Muscle layer of duodenum (tissue), 2 donors: ENCODE measurements around the gene CACNA2D3.

Experiments used
- H3K27ac ChIP-seq: one replicate; pipeline ENCODE4 v1.7.0; 2013; ENCODE audit warnings: mild to moderate bottlenecking, low read length
- H3K27me3 ChIP-seq: one replicate; pipeline ENCODE4 v1.7.0; 2013; ENCODE audit warnings: low read depth, mild to moderate bottlenecking, control low read depth, low read length
- H3K36me3 ChIP-seq, 2 donors: one replicate each; pipeline ENCODE4 v1.7.0; 2013; ENCODE audit warnings: low read length in 2 of 2, control low read depth in 1 of 2, mild to moderate bottlenecking in 1 of 2; ENCODE audit not compliant: insufficient read depth in 2 of 2, control insufficient read depth in 1 of 2
- H3K4me1 ChIP-seq, 2 donors: one replicate each; pipeline ENCODE4 v1.7.0; 2013; ENCODE audit warnings: low read length in 2 of 2, mild to moderate bottlenecking in 2 of 2, control low read depth in 1 of 2, moderate library complexity in 1 of 2; ENCODE audit not compliant: insufficient read depth in 2 of 2, control insufficient read depth in 1 of 2
- H3K4me3 ChIP-seq, 2 donors: one replicate each; pipeline ENCODE4 v1.7.0; 2013; ENCODE audit warnings: low read length in 2 of 2, low read depth in 1 of 2, mild to moderate bottlenecking in 1 of 2
- H3K9me3 ChIP-seq, 2 donors: one replicate each; pipeline ENCODE4 v1.7.0; 2013; ENCODE audit warnings: low read length in 2 of 2, control low read depth in 1 of 2, mild to moderate bottlenecking in 1 of 2; ENCODE audit not compliant: control insufficient read depth in 1 of 2
- donor health status: healthy.

The CACNA2D3 gene

GRCh38 chr3:54294214-54294613 lies 171.9 kb downstream of the CACNA2D3 start:
- Histone ChIP-seq H3K9me3 (no peaks in the 10 kb centered on the region), H3K4me3 (no peak overlapping the region), H3K36me3 (no peaks in the 10 kb centered on the region), H3K27me3 (no peaks in the 10 kb centered on the region), H3K27ac (no peak overlapping the region), H3K4me1 (no peaks in the 10 kb centered on the region)

DNA sequence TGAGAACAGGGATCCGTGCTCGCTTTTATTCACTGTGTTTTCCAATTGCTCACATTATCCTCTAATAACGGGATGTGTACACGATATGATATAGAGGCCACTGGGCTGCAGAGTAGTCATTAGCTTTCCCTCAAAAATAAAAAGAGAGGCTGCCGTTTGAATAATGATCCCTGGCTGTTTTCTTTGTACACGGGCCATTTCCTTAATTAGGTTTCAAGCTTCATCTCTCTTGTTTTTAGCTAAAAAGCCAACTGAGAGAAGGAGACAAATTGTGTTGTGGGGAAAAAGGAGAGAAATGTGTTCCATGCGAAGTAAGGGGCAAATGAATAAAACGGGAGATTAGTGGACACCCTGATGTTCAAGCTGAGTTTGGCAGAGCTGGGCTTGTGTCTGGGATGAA lies 174.2 kb downstream of the CACNA2D3 start:
- no peak overlapping the region for H3K4me3 ChIP-seq
- no peaks in the 10 kb centered on the region for H3K36me3 ChIP-seq
- H3K27me3 ChIP-seq, result no peaks in the 10 kb centered on the region
- H3K4me1 ChIP-seq, result no peaks in the 10 kb centered on the region
- no peaks in the 10 kb centered on the region for H3K9me3 ChIP-seq
- H3K27ac ChIP-seq, result no peak overlapping the region

GRCh38 chr3:54299169-54299935 lies 177.0 kb downstream of the CACNA2D3 start:
- Histone ChIP-seq H3K27ac (no peak overlapping the region), H3K36me3 (no peaks in the 10 kb centered on the region), H3K9me3 (no peaks in the 10 kb centered on the region), H3K4me3 (peak overlapping the region; percentile 1 to 15), H3K4me1 (peaks cover 0 to 7% of the 10 kb centered on the region in 2 donors), H3K27me3 (no peaks in the 10 kb centered on the region)

DNA sequence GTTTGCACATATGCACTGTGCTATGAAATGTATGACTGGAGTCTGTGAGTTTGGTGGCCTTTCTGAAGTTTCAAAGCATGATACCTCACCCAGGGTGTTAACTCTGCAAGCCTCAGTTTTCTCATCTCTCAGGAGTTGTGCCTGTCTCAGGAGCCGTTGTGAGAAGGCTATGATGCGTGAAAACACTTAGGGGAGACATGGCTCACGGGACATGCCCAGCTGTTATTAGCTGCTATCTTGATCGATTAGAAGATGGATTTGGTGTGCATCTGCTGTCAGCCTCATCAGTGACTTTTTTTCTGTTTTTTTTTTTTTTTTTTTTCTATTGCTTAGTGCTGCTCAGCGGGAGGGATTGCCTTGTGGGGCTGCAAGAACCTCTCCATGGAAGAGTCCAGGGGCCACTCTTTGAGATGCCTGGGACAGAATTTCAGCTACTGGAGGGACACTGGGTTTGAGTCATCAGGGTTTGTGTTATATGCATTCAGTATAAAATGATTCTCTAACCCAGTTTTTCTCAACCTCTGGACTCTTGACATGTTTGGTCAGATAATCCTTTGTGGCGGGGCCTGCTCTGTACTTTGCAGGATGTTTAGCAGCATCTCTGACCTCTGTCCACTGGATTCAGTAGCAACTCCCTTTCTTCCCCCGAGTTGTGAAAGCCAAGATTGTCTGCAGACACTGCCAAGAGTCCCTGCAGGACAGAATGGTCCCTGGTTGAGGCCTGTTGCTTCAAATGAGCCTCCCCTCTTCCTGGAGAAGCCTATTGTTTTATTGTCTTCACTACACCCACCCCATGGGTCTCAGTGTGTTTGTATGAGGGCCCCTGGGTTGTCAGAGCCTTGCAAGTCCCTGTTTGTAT lies 181.4 kb downstream of the CACNA2D3 start:
- no peaks in the 10 kb centered on the region for H3K27me3 ChIP-seq
- H3K4me3 ChIP-seq, result no peak overlapping the region
- H3K36me3 ChIP-seq, result no peaks in the 10 kb centered on the region

GRCh38 chr3:54304877-54305276 lies 182.5 kb downstream of the CACNA2D3 start:
- H3K4me3 ChIP-seq, result no peak overlapping the region
- no peak overlapping the region for H3K27ac ChIP-seq
- H3K9me3 ChIP-seq, result peaks cover 0 to 3% of the 10 kb centered on the region in 2 donors
- no peaks in the 10 kb centered on the region for H3K27me3 ChIP-seq
- H3K4me1 ChIP-seq, result peaks cover 0 to 7% of the 10 kb centered on the region in 2 donors
- no peaks in the 10 kb centered on the region for H3K36me3 ChIP-seq

More for the DNA sequence above, 181.4 kb downstream of the CACNA2D3 start:
- H3K27ac ChIP-seq, result no peak overlapping the region
- peaks cover 0 to 3% of the 10 kb centered on the region in 2 donors for H3K9me3 ChIP-seq
- H3K4me1 ChIP-seq, result peaks cover 0 to 7% of the 10 kb centered on the region in 2 donors

GRCh38 chr3:54305409-54306099 lies 183.2 kb downstream of the CACNA2D3 start:
- Histone ChIP-seq H3K27me3 (no peaks in the 10 kb centered on the region), H3K4me3 (no peak overlapping the region), H3K9me3 (peaks cover 0 to 3% of the 10 kb centered on the region in 2 donors), H3K27ac (no peak overlapping the region), H3K36me3 (no peaks in the 10 kb centered on the region), H3K4me1 (peaks cover 0 to 7% of the 10 kb centered on the region in 2 donors)

DNA sequence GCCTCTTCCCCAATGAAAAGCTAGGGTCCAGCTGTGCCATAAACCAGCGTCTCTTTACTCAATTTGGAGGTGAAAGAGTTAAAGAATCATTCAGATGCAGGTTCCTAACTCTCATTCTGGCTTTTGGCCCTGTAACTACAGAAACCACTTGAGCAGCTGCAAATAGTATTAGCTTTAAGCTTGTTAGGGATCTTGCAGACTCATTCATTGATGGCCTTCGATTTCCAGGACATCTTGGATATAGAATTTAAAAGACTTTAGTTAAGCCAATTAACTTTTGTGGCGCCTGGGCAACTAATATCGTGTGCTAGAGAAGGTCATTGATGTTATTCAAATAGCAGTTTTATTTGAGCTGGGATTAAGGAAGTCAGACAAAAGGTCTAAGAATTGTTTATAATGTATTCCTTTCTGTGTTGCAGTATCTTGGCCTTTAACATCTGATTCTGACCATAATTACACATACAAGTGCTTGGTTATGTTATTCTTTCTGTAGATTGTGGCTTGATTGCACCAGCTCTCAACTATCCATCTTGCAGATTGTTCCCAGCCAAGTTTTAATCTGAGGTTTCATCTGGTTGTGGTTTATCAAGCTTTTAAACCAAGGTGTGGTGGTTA lies 185.3 kb downstream of the CACNA2D3 start:
- Histone ChIP-seq H3K27ac (no peak overlapping the region), H3K4me1 (peaks cover 0 to 7% of the 10 kb centered on the region in 2 donors), H3K36me3 (no peaks in the 10 kb centered on the region), H3K9me3 (peaks cover 0 to 3% of the 10 kb centered on the region in 2 donors), H3K4me3 (no peak overlapping the region), H3K27me3 (no peaks in the 10 kb centered on the region)

DNA sequence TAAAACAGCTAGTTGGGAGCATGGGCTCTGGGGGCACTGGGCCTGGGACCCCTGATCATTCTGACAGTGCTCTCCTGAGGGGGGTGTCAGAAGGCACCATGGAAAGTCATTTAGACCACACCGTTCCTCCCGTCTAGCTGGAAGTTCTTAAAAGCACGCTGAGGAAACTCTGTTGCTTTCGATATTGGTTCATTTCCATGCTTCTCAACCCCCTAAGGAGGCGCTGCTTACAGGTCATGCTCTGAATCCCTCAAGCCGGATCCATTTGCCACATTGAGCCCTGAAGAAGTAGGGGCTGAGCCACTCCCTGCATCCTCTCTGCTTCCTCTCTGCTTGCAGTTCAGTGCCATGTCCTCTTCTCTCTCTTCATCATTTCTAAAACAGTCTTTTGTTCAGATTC lies 187.2 kb downstream of the CACNA2D3 start:
- Histone ChIP-seq H3K27me3 (no peaks in the 10 kb centered on the region), H3K27ac (no peak overlapping the region), H3K9me3 (peaks cover 0 to 3% of the 10 kb centered on the region in 2 donors), H3K4me1 (no peaks in the 10 kb centered on the region), H3K36me3 (no peaks in the 10 kb centered on the region), H3K4me3 (no peak overlapping the region)

DNA sequence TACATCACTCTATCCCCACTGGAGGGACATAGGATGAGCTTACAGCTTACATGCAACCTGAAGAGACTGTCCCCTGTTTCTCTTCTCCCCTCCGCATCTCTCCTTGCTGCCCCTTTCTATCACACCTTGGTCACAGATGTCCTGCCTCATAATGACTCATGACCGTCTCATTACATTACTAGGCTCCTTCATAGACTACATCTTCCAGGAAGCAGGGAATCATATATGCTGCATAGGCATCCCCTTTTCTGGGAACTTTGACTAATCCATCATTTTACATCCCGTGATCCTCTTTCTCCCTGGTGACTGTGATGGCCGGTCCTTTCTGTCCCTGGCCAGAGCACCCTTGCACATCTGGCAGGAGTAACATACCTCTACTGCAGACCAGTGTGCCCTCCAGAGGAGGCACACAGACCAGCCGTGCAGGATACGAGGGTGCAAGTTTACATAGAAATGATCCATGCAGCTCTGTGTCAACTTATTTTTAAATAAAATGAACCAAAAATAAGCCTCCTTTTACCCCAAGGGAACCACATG lies 188.9 kb downstream of the CACNA2D3 start:
- Histone ChIP-seq H3K4me3 (no peak overlapping the region), H3K36me3 (no peaks in the 10 kb centered on the region), H3K9me3 (peaks cover 0 to 3% of the 10 kb centered on the region in 2 donors), H3K4me1 (no peaks in the 10 kb centered on the region), H3K27me3 (no peaks in the 10 kb centered on the region), H3K27ac (no peak overlapping the region)

DNA sequence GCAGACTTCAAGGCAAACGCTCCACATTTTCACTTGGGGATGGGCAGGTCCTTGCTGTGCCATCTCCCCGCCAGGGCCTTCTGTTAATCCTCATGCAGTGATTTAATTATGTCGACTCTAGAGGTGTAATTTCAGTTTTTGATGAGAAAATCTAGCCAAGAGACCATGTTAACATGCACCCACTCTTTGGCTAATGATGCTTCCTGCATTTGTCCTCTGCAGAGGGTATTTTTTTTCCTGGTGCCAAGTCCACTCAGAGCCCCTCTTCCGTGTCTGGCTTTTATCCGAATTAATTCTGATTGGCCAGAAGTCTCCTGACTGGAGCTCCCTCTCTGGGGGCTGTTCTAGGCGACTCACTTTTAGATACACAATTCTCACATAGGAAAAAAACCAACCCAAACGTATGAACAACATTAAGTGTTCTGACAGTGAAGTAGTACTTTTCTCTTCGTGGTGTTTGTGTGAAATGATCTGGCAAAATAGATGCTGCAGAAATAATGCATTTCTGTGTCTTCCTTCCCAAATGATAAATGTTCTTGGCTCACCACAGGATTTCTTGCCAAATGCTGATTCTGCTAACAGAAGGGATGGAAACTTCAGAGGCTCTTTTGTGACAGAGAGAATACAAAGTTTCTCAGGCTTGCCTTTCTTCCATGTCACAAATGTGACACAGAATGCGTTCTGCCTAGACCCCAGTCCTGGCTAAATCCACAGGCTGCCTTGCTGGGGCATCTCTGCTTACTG lies 190.0 kb downstream of the CACNA2D3 start:
- H3K36me3 ChIP-seq, result no peaks in the 10 kb centered on the region
- no peak overlapping the region for H3K27ac ChIP-seq
- H3K9me3 ChIP-seq, result peaks cover 0 to 3% of the 10 kb centered on the region in 2 donors
- no peak overlapping the region for H3K4me3 ChIP-seq
- H3K4me1 ChIP-seq, result no peaks in the 10 kb centered on the region
- H3K27me3 ChIP-seq, result no peaks in the 10 kb centered on the region
